ENCODE data around the gene SYNE3. TPM values are rescaled to one million over a fixed set of nuclear protein-coding genes. Genes with fewer than 3 reads are reported as not detected.

The SYNE3 gene
- total RNA-seq, 1 experiment from 2014 or later: 1.9 TPM

DNA sequence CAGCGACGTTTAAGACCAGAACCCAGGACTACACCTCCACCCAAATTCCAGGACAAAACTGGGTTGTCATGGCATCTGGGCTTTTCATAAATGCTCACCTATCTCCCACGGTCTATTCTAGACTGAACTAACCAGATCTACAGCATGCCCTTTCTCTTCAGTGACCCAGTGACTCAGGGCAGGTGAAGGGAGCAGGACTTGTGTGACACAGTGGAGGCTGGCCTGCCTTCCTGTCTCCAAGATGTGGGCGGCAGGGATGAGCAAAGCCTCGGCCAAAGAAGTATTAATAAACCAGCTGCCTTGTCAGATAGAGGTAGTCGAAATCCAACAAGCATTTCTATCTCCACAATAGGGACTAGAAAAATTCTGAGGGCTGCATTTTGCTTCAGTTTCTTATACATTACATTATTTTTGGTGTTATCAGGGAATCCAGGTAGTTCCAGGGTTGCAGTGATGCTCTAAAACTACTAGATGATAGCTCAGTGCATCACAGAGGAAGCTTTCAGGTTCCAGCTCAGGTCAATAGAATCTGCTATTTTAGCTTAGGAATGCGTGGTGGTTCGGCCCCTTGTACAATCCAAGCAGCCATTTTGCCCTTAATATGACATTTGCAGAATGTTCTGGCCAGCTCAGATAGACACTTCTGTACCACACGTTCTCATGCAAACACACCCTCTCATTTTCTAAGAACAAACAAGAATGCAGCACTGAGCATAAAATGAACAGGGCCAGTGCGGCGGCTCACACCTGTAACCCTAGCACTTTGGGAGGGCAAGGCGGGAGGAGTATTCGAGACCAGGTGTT lies 14.2 kb upstream of the SYNE3 start:
- Histone ChIP-seq H3F3A (ENCODE audit: insufficient read depth, low read depth) (peaks cover 32% of the 10 kb centered on the region; the same call in 1 of the 2 replicates), H3K27me3 (ENCODE audit: insufficient read depth, low read depth) (no peaks in the 10 kb centered on the region), H3K4me2 (peak overlapping the region; percentile 96), H3K79me2 (ENCODE audit: low read depth) (peaks cover 63% of the 10 kb centered on the region), H3K36me3 (ENCODE audit: low read depth) (peaks cover 12% of the 10 kb centered on the region), H3K27ac (peak overlapping the region; percentile 54), H3K4me1 (replicated peaks; ENCODE audit: insufficient read depth) (peaks cover 53% of the 10 kb centered on the region), H3K9me3 (ENCODE audit: insufficient read depth, low read depth) (no peaks in the 10 kb centered on the region), H4K20me1 (ENCODE audit: insufficient read depth) (peaks cover 14% of the 10 kb centered on the region), H3K4me3 (peak overlapping the region; percentile 35; the same call in 1 of the 2 replicates), H3K9me2 (ENCODE audit: insufficient read depth) (no peaks in the 10 kb centered on the region), H2AFZ (no peak overlapping the region)
- CTCF ChIA-PET: no interaction called here
- no TSS peak for BruUV-seq (replicated peaks)
- TF ChIP-seq, protein P1, sequence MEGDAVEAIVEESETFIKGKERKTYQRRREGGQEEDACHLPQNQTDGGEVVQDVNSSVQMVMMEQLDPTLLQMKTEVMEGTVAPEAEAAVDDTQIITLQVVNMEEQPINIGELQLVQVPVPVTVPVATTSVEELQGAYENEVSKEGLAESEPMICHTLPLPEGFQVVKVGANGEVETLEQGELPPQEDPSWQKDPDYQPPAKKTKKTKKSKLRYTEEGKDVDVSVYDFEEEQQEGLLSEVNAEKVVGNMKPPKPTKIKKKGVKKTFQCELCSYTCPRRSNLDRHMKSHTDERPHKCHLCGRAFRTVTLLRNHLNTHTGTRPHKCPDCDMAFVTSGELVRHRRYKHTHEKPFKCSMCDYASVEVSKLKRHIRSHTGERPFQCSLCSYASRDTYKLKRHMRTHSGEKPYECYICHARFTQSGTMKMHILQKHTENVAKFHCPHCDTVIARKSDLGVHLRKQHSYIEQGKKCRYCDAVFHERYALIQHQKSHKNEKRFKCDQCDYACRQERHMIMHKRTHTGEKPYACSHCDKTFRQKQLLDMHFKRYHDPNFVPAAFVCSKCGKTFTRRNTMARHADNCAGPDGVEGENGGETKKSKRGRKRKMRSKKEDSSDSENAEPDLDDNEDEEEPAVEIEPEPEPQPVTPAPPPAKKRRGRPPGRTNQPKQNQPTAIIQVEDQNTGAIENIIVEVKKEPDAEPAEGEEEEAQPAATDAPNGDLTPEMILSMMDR (conservative IDR thresholded peaks at IDR 0.05): no peak
- TF ChIP-seq EZH2 (IDR thresholded peaks at IDR 0.05; ENCODE audit: low read depth): no peak
- POLR2A ChIA-PET (ENCODE audit: unreplicated experiment): interaction anchor here (0.6 kb wide), 1 partner anchor 10 kb away, joined by 6 read pairs; no protein-coding TSS in a partner anchor
- intact Hi-C loops (cut with micrococcal nuclease; ENCODE audit: unreplicated experiment): no loop called here
- peak; percentile 30 to 93 for DNase-seq

DNA sequence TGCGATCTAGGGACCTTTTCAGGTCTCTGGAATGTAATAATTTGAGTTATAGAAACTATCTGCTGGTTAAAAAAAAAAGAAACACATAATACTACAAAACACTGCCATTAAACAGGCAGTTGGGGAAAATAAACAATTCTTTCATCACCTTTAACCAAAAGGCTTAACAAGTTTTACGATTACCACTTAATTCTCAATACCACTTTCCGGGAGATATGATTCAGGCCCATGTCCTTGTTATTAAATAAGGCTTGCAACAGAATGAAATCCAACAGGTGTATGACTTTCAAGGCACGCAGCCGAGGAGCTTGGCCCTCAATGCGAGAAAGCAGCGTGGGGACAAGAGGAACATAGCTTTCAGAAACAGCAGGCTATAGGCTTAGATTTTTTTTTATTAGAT lies 12.8 kb upstream of the SYNE3 start:
- Histone ChIP-seq H3K79me2 (ENCODE audit: low read depth) (peaks cover 56% of the 10 kb centered on the region), H4K20me1 (ENCODE audit: insufficient read depth) (peaks cover 14% of the 10 kb centered on the region), H3K36me3 (ENCODE audit: low read depth) (peaks cover 12% of the 10 kb centered on the region), H3K27ac (no peak overlapping the region), H3K9me2 (ENCODE audit: insufficient read depth) (no peaks in the 10 kb centered on the region), H3F3A (ENCODE audit: insufficient read depth, low read depth) (peaks cover 40% of the 10 kb centered on the region), H3K27me3 (ENCODE audit: insufficient read depth, low read depth) (no peaks in the 10 kb centered on the region), H3K4me2 (no peak overlapping the region), H3K9me3 (ENCODE audit: insufficient read depth, low read depth) (no peaks in the 10 kb centered on the region), H2AFZ (no peak overlapping the region), H3K4me1 (replicated peaks; ENCODE audit: insufficient read depth) (peaks cover 66% of the 10 kb centered on the region), H3K4me3 (no peak overlapping the region)
- CTCF ChIA-PET: no interaction called here
- intact Hi-C loops (cut with micrococcal nuclease; ENCODE audit: unreplicated experiment): no loop called here
- no TSS peak for BruUV-seq (replicated peaks)
- TF ChIP-seq EZH2 (IDR thresholded peaks at IDR 0.05; ENCODE audit: low read depth): no peak
- TF ChIP-seq, protein P1 (conservative IDR thresholded peaks at IDR 0.05): no peak
- POLR2A ChIA-PET (ENCODE audit: unreplicated experiment): no interaction called here
- no peak for DNase-seq

DNA sequence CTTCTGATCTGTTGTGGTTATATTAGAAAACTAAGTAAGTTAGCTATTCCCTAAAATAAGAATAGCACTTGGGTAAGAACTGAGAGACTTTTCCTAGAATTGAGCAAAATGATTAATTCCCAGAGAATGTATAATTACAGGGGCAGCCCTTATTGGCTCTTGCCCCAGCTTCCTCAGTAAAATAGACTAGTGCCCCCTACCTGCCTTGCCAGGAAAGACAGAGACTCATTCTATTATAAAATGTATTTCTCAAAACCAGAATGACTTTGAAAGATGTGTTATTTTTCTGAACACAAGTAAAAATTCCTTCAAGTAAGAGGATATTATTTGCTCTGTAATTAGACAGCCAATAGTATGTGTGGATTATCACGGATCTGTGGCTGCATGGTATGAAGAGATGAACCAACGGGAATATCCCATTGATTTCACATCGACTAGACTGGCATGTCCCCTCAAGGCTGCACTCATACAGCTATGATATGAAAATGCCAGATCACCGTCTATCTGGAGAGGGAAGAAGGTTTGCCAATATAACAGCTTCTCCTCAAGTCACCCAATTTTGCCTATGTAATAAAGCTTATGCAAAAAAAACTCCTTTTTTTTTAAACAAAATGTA lies 11.0 kb upstream of the SYNE3 start:
- BruUV-seq (replicated peaks): no TSS peak
- H3K4me2 ChIP-seq: 0 out of 2 replicates have a peak overlapping the region, but pooled peaks have one; percentile 20
- no peak for DNase-seq
- H3K9me3 ChIP-seq (ENCODE audit: insufficient read depth, low read depth): no peaks in the 10 kb centered on the region
- no peak overlapping the region for H3K4me3 ChIP-seq
- H3K4me1 ChIP-seq (replicated peaks; ENCODE audit: insufficient read depth): peaks cover 79% of the 10 kb centered on the region
- peaks cover 54% of the 10 kb centered on the region for H3F3A ChIP-seq (ENCODE audit: insufficient read depth, low read depth)
- CTCF ChIA-PET: no interaction called here
- no peaks in the 10 kb centered on the region for H3K27me3 ChIP-seq (ENCODE audit: insufficient read depth, low read depth)
- peaks cover 5% of the 10 kb centered on the region for H4K20me1 ChIP-seq (ENCODE audit: insufficient read depth)
- no peak overlapping the region for H2AFZ ChIP-seq
- H3K79me2 ChIP-seq (ENCODE audit: low read depth): peaks cover 39% of the 10 kb centered on the region
- H3K36me3 ChIP-seq (ENCODE audit: low read depth): peaks cover 8% of the 10 kb centered on the region
- TF ChIP-seq, protein P1 (conservative IDR thresholded peaks at IDR 0.05): peak; percentile 76
- no peak for TF ChIP-seq EZH2 (IDR thresholded peaks at IDR 0.05; ENCODE audit: low read depth)
- intact Hi-C loops (cut with micrococcal nuclease; ENCODE audit: unreplicated experiment): loop anchor here (1.0 kb wide), 1 partner anchor 85 kb away; no protein-coding TSS in a partner anchor
- POLR2A ChIA-PET (ENCODE audit: unreplicated experiment): interaction anchor here (0.6 kb wide), 1 partner anchor 18 kb away, joined by 3 read pairs; no protein-coding TSS in a partner anchor
- H3K9me2 ChIP-seq (ENCODE audit: insufficient read depth): no peaks in the 10 kb centered on the region
- H3K27ac ChIP-seq: 0 out of 2 replicates have a peak overlapping the region, but pooled peaks have one; percentile 33
